Endothelial cell of umbilical vein (primary cell): ENCODE data around the gene ROMO1. TPM values are rescaled to one million over a fixed set of nuclear protein-coding genes. Genes with fewer than 3 reads are reported as not detected.

Source experiments
- BruUV-seq: library from RNA; stranded (reverse); fragments of 400-500 nt; replicated peaks from 2 replicates; lab custom pipeline; 2021; lab: Mats Ljungman, UMichigan
- CTCF ChIA-PET: fragments of 300-600, 350-600 bp; sonication (Branson Sonifier 250); formaldehyde crosslinking; loops from one replicate; lab custom pipeline; 2021; ENCODE audit warnings: antibody characterized with exemption, inconsistent platforms; lab: Charles Lee
- POLR2A ChIA-PET: fragments of 300-600, 350-600 bp; sonication (Branson Sonifier 250); formaldehyde crosslinking; loops from one replicate; lab custom pipeline; 2021; ENCODE audit warnings: antibody characterized with exemption, inconsistent platforms; lab: Charles Lee
- DNase-seq: peaks from one replicate; pipeline ENCODE4 v3.0.0-alpha.2; 2011; ENCODE audit warnings: low read depth, low spot score
- FAIRE-seq: peaks from 2 replicates; lab custom pipeline; 2011; peaks lifted over from hg19 to GRCh38; lab: Jason Lieb, UNC
- H2AFZ ChIP-seq: 2 replicates; pipeline ENCODE4 v1.6.0; 2012; ENCODE audit warnings: low read depth, low read length, control low read depth, inconsistent platforms
- H3K27ac ChIP-seq: 2 replicates; pipeline ENCODE4 v1.5.1; 2011; ENCODE audit warnings: low read depth, mild to moderate bottlenecking, control low read depth, low read length, moderate library complexity; ENCODE audit not compliant: insufficient read depth
- H3K27me3 ChIP-seq, 2 experiments: 2 replicates each; pipeline versions ENCODE4 v1.6.0 to v1.6.1; 2011; ENCODE audit warnings: low read length in 2 of 2, mixed read lengths in 1 of 2; ENCODE audit not compliant: control insufficient read depth in 2 of 2, insufficient read depth in 2 of 2
- H3K36me3 ChIP-seq, 2 experiments: 2 replicates in 1 of 2; 3 replicates in 1 of 2; pipeline ENCODE4 v1.5.1; 2011; ENCODE audit warnings: low read length in 2 of 2, mild to moderate bottlenecking in 1 of 2, moderate library complexity in 1 of 2; ENCODE audit not compliant: control insufficient read depth in 2 of 2, insufficient read depth in 2 of 2; ENCODE audit errors: extremely low read depth in 1 of 2
- H3K4me1 ChIP-seq: 3 replicates; pipeline ENCODE4 v1.5.1; 2011; ENCODE audit warnings: mild to moderate bottlenecking, low read length; ENCODE audit not compliant: control insufficient read depth, insufficient read depth; ENCODE audit errors: extremely low read depth
- H3K4me2 ChIP-seq: 2 replicates; pipeline ENCODE4 v1.6.1; 2011; ENCODE audit warnings: low read length, control low read depth, mixed read lengths; ENCODE audit not compliant: insufficient read depth
- H3K4me3 ChIP-seq, 3 experiments: fragments of 200-600 bp in 1 of 3; sonication (generic), shearing (Covaris generic) in 1 of 3; replicated peaks in 1 of 3; 2 replicates each; pipeline ENCODE4 v1.5.1; 2011 to 2016; ENCODE audit warnings: control low read depth in 3 of 3, low read length in 3 of 3, mild to moderate bottlenecking in 2 of 3, inconsistent platforms in 1 of 3, low read depth in 1 of 3, moderate library complexity in 1 of 3; ENCODE audit not compliant: insufficient read depth in 1 of 3
- H3K79me2 ChIP-seq: 2 replicates; pipeline ENCODE4 v1.6.0; 2012; ENCODE audit warnings: low read length, inconsistent platforms; ENCODE audit not compliant: control insufficient read depth, insufficient read depth
- H3K9ac ChIP-seq: replicated peaks from 2 replicates; pipeline ENCODE3; 2011; ENCODE audit warnings: low read length, control low read depth; ENCODE audit not compliant: insufficient read depth; ENCODE audit errors: extremely low read depth
- H3K9me1 ChIP-seq: replicated peaks from 3 replicates; pipeline ENCODE4 v1.6.0; 2011; ENCODE audit warnings: mild to moderate bottlenecking, low read length; ENCODE audit not compliant: control insufficient read depth, insufficient read depth; ENCODE audit errors: extremely low read depth
- H3K9me3 ChIP-seq: replicated peaks from 2 replicates; pipeline ENCODE4 v1.5.1; 2012; ENCODE audit warnings: low read length, inconsistent platforms; ENCODE audit not compliant: control insufficient read depth, insufficient read depth
- H4K20me1 ChIP-seq: replicated peaks from 2 replicates; pipeline ENCODE3; 2011; ENCODE audit warnings: mild to moderate bottlenecking, low read length; ENCODE audit not compliant: control insufficient read depth, insufficient read depth; ENCODE audit errors: extremely low read depth
- CTCF ChIP-seq, 2 donors: IDR thresholded peaks; 1 replicate in 1 of 2; 2 replicates in 1 of 2; pipeline ENCODE4 v1.5.1; 2011; ENCODE audit warnings: low read length in 2 of 2, mild to moderate bottlenecking in 2 of 2, moderate library complexity in 2 of 2, control low read depth in 1 of 2, inconsistent platforms in 1 of 2, low read depth in 1 of 2; ENCODE audit not compliant: insufficient read depth in 1 of 2; ENCODE audit errors: extremely low read depth in 1 of 2
- EZH2 ChIP-seq: IDR thresholded peaks from 2 replicates; pipeline ENCODE4 v1.6.1; 2012; ENCODE audit warnings: borderline replicate concordance, low read depth, mild to moderate bottlenecking, moderate library complexity, low read length, inconsistent platforms; ENCODE audit not compliant: severe bottlenecking
- FOS ChIP-seq: IDR thresholded peaks from 2 replicates; pipeline ENCODE4 v1.6.1; 2011; ENCODE audit warnings: mild to moderate bottlenecking, low read length, moderate library complexity, borderline replicate concordance; ENCODE audit not compliant: insufficient read depth
- GATA2 ChIP-seq: IDR thresholded peaks from 2 replicates; pipeline ENCODE4 v1.7.0; 2011; ENCODE audit warnings: low read depth, mild to moderate bottlenecking, moderate library complexity, mixed read lengths, low read length; ENCODE audit not compliant: insufficient read length, insufficient read depth
- JUN ChIP-seq: IDR thresholded peaks from 2 replicates; pipeline ENCODE4 v1.6.1; 2011; ENCODE audit warnings: borderline replicate concordance, low read depth; ENCODE audit not compliant: insufficient read length, insufficient read depth
- MYC ChIP-seq: IDR thresholded peaks from one replicate; pipeline ENCODE4 v1.6.1; 2011; ENCODE audit warnings: mild to moderate bottlenecking, low read depth, low read length
- POLR2A ChIP-seq: IDR thresholded peaks from 2 replicates; pipeline ENCODE4 v1.6.1; 2012; ENCODE audit warnings: low read depth, mild to moderate bottlenecking, control low read depth, low read length
- POLR2AphosphoS5 ChIP-seq: IDR thresholded peaks from 2 replicates; pipeline ENCODE4 v1.6.1; 2012; ENCODE audit warnings: low read depth, mild to moderate bottlenecking, control low read depth, low read length, moderate library complexity; ENCODE audit not compliant: insufficient read depth
- dilution Hi-C: fragments of 300-500 bp; cut with MboI; formaldehyde crosslinking; loops from one replicate; pipeline ENCODE4 v1.15.0; 2019; ENCODE audit warnings: low sequenced_read_pairs; ENCODE audit not compliant: extremely low pct_ligation_motif_present
- intact Hi-C: fragments of 100-400 bp; cut with micrococcal nuclease; formaldehyde crosslinking; loops from one replicate; pipeline ENCODE4 v1.10.0; 2022
- polyA plus RNA-seq, 4 experiments: library from polyadenylated mRNA; depleted of rRNA in 3 of 4; stranded (reverse) in 3 of 4; unstranded in 1 of 4; fragments of >200 nt; gene quantifications; 2 replicates each; pipeline versions ENCODE4 v1.2.1 to v1.2.3, GENCODE V29; 2011 to 2012; ENCODE audit warnings: missing spikeins in 1 of 4
- total RNA-seq: library from RNA; stranded (reverse); gene quantifications from 2 replicates; pipeline ENCODE4 v1.2.3, GENCODE V29; 2021
- TF ChIP-seq, protein P1 (sequence below): IDR thresholded peaks from 2 replicates; pipeline ENCODE4 v1.6.1; 2011; ENCODE audit not compliant: insufficient read depth, insufficient read length

The ROMO1 gene
- total and polyA plus RNA-seq, 2 donors (not counting 3 experiments of a cell fraction or from before 2014, with no cell fraction given): 174 to 1,099 TPM

- peaks cover 5% of the 10 kb centered on the region for H4K20me1 ChIP-seq
- H2AFZ ChIP-seq: no peak overlapping the region
- H3K4me3 ChIP-seq: peak overlapping the region; percentile 44 to 91 (median 87)
- ChIA-PET CTCF (interaction anchor here (1.1 to 1.5 kb wide), 5 partner anchors 8 to 255 kb away, joined by 3 to 6 read pairs (median 3); partner anchors contain the start of gene SCAND1), POLR2A (interaction anchor here (0.7 to 1.2 kb wide), 2 partner anchors 39 to 42 kb away, joined by 3 read pairs; partner anchors contain the start of gene RBM39)
- peak overlapping the region; percentile 84 for H3K4me2 ChIP-seq
- no TSS peak for BruUV-seq
- H3K9me1 ChIP-seq: no peaks in the 10 kb centered on the region
- dilution Hi-C loops: no loop called here
- peak overlapping the region; percentile 65 for H3K27ac ChIP-seq
- intact Hi-C loops: loop anchor here (1.0 to 10.0 kb wide), 5 partner anchors 35 to 237 kb away; partner anchors contain the start of genes CPNE1 and RBM12
- H3K36me3 ChIP-seq: peaks cover 13 to 14% of the 10 kb centered on the region in 2 experiments
- no peak for TF ChIP-seq EZH2
- TF ChIP-seq, protein P1, sequence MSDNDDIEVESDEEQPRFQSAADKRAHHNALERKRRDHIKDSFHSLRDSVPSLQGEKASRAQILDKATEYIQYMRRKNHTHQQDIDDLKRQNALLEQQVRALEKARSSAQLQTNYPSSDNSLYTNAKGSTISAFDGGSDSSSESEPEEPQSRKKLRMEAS: no peak
- TF ChIP-seq POLR2A: no peak
- no peak for TF ChIP-seq POLR2AphosphoS5
- no peak for TF ChIP-seq MYC
- no peak for TF ChIP-seq FOS
- TF ChIP-seq GATA2: no peak
- no peak for TF ChIP-seq JUN
- no peak for TF ChIP-seq CTCF (IDR thresholded peaks at IDR 0.05; ENCODE audit: extremely low read depth in 1 of 2, insufficient read depth in 1 of 2, low read depth in 1 of 2, low read length in 2 of 2)
- H3K27me3 ChIP-seq: no peaks in the 10 kb centered on the region
- H3K79me2 ChIP-seq: peaks cover 13% of the 10 kb centered on the region
- no peaks in the 10 kb centered on the region for H3K9me3 ChIP-seq
- peaks cover 17% of the 10 kb centered on the region for H3K4me1 ChIP-seq
- peak overlapping the region; percentile 84 for H3K9ac ChIP-seq
- DNase-seq (no peak), FAIRE-seq (no peak)
Measured at GRCh38 chr20:35699957-35700624, 886 bp downstream of the ROMO1 start.
